ENCODE data around the gene KSR2.

- TF ChIP-seq, protein P1, sequence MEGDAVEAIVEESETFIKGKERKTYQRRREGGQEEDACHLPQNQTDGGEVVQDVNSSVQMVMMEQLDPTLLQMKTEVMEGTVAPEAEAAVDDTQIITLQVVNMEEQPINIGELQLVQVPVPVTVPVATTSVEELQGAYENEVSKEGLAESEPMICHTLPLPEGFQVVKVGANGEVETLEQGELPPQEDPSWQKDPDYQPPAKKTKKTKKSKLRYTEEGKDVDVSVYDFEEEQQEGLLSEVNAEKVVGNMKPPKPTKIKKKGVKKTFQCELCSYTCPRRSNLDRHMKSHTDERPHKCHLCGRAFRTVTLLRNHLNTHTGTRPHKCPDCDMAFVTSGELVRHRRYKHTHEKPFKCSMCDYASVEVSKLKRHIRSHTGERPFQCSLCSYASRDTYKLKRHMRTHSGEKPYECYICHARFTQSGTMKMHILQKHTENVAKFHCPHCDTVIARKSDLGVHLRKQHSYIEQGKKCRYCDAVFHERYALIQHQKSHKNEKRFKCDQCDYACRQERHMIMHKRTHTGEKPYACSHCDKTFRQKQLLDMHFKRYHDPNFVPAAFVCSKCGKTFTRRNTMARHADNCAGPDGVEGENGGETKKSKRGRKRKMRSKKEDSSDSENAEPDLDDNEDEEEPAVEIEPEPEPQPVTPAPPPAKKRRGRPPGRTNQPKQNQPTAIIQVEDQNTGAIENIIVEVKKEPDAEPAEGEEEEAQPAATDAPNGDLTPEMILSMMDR (IDR thresholded peaks at IDR 0.05) = no peak
- no peak for TF ChIP-seq EZH2 (IDR thresholded peaks at IDR 0.05)
These were observed 388.6 kb downstream of the KSR2 start for GRCh38 chr12:117580015-117580717.
